Fibroblast of upper back skin (primary cell): ENCODE measurements around the gene SARDH.

Experiments used
- DNase-seq: peaks from one replicate; pipeline ENCODE4 v3.0.0-alpha.2; 2013

SARDH gene

GRCh38 chr9:133664173-133665050, 73.7 kb downstream of the SARDH start:
- DNase-seq = no peak

DNA sequence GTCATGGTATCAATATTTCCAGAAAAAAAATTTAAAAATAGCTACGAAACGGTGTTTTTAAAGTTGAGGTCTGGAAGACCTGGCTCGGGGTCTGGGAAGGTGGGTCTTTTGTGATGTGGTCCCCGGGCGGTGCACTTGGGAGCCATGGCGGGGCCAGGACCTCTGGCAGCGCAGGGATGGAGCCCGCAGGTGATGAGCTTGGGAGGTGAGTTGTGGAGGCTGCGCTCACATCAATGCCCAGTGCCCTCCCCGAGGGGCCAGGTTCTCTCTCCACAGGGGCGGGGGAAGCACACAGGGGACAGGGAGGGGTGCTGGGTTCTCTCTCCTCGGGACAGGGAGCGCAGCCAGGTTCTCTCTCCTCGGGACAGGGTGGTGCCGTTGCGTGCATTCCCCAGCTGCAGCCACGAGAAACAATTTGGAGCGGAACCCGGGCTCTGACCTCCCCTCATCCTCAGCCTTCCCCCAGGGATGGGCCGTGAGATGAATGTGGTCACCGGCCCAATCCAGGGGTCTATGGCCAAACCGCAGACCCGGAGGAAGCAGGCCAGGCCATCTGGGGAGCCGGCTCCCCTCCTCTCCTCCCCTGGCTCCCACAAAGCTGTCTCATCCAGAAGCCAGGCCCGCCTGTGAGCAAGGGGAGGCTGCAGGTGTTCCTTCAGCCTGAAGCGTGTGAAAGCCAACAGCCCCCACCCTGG, 76.2 kb downstream of the SARDH start:
- peak; percentile 34 for DNase-seq

GRCh38 chr9:133659516-133659915, 78.6 kb downstream of the SARDH start:
- DNase-seq = no peak

DNA sequence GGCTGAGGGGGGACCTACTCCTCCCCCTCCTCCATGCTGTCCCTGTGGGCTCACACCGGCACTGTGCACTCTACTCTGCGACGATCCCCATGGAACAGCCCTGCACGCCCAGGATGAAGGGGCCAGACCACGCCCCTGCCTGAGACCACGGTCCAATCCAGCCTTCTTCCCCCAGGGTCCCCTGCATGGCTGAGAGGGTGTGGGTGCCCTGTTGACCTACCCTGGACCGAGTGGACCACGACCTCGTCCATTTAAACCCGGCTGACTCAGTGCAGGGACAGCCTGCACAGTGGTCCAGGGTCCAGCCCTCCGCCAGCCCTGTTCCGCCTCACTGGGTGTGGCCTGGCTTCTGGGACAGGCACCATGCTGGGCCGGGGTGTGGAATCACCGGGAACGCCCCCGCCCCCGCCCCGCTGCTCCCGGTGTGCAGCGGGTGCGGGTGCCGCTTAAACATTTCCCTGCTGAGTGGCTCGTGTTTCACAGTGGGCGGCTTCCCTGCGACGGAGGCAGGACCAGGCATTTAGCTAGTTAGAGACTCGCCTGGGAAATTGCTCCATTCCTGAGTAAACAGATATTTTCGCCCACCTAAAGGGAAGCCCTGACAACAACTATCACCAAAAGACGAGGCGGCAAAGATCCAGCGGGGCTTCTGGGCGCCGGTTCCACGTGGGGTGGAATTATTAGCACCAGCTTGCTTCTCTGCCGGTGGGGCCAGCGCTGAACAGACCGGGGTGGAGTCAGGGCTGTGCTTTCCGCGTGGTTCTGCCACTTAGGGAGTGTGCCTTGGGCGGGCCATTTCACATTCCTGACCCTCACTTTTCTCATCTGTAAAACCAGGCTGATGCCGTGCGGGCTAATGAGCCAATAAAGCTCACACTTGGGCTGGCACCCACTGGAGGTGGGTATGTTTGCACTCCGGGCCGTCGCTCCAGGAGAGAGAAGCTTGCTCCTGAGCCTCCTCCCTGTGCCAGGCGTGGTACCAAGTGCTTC, 79.4 kb downstream of the SARDH start:
- peak; percentile 13 for DNase-seq

DNA sequence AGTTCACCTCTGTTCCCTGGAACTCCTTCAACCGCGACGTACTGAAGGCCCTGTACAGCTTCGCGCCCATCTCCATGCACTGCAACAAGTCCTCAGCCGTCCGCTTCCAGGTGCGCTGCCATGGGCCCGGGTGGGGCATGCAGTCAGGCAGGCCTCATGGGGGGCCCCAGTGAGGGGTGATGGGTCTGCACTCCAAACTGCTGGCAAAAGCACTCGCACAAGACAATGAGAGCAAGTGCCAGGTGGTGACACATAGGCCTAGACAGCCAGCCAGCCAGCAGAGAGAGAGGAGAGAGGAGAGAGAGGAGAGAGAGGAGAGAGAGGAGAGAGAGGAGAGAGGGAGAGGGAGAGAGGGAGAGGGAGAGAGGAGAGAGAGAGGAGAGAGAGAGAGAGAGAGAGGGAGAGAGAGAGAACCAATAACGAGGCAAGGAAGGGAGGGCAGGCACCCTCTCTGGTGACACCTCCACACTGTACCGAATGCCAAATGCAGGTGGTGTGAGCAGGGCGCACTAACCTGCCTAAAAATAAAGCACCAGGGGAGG, 81.0 kb downstream of the SARDH start:
- DNase-seq = no peak

- DNase-seq = no peak
Observed at GRCh38 chr9:133656211-133657119, 81.7 kb downstream of the SARDH start.

DNA sequence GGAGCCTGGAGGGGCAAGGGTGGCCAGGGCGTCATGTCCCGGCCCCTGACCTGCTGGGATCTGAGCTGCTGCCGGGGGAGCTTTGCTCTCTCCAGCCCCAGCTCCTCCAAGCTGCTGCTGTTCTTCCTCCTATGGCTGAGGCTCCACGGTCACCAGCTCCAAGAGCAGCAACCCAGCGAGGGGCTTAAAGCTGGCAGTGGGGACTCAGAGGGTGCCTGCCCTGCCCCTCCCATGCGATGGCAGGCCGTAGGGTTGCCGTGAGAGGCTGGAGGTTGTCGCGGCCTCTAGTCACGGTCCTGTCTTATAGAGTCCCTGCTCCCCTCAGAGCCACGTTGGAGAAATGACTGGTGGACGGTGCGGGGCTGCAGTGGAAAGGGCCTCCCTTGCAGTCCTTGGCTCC, 82.5 kb downstream of the SARDH start:
- no peak for DNase-seq

- DNase-seq = no peak
Observed at GRCh38 chr9:133654736-133655657, 83.2 kb downstream of the SARDH start.

DNA sequence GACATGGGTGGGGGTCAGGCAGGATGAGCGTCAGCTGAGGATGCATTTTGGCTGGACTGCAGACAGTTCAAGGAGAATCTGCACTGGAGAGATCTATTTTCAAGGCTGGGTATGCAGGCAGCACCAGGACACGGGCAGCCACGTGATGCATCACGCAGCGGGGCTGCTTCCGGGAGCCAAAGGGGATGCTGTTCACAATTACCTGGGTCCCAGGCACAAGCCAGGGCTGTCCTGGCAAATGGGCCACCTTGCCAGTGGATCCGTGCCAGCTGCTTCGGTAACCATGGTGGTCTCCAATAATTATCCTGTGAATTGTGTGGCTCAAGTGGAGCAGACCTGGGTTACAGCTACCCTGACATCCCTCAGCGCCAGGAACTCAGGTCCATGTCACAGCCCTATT, 84.5 kb downstream of the SARDH start:
- DNase-seq = no peak

DNA sequence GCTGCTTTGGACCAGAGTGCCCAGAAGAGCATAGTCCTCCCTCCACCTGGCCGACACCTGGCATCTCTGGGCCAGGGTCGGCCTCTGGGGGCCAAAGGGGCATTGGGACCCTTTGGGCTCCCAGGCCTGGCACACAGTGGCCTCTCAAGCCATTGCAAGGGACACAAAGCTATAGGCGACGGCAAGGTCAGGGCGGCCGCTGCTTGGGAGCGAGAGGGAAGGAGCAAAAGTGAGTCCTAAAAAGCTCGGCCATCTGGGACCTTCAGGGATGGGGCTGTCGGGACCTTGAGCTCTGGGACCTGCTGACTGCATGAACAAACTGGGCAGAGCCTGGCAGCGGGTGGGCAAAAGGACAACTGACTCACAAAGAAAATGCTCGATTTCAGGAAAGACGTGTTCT, 88.1 kb downstream of the SARDH start:
- DNase-seq = no peak

DNA sequence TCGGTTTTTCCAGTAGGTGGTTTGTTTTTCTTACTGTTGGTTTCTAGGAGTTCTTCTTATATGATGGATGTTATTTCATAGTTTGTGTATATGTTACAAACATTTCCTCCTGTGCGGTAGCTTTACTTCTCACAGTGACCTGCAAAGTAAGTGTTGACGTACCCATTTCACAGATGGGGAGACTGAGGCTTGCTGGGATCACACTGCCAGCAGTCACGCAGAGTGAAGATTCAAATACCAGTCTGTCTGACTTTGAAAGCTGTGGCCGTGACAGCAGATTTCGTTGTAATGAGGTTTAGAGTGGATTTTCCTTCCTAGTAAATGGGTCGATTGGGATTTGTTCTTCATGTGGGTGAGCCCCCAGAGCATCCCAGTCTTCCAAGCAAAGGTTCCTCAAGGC, 89.0 kb downstream of the SARDH start:
- no peak for DNase-seq

DNA sequence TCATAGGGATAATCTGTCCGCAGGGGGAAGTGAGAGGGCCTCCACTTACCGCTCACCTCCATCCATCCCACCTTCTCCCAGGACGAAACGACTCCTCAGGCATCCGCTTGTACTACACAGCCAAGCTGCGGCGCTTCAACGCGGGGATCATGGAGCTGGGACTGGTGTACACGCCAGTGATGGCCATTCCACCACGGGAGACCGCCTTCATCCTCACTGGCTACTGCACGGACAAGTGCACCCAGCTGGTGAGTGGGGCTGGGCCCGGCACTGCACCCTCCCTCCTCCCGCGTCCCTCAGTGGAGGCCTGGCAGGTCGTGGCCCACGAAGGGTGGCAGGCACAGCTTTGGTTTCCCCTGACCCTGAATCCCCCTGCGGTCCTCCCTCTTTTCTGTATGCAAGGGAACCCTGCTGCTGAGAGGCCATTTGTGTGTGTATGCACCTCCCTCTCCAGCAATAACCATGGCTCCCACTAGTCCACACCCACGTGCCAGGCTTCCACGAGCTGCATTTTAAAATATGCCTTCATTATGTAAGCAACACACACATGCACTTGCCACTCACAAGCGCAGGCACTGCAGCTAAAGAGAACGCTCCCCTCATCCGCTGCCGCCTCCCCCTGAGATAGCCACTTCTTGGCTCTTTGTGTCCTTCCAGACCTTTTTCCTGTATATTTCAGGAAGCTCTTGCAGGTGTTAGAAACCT, 90.2 kb downstream of the SARDH start:
- no peak for DNase-seq

DNA sequence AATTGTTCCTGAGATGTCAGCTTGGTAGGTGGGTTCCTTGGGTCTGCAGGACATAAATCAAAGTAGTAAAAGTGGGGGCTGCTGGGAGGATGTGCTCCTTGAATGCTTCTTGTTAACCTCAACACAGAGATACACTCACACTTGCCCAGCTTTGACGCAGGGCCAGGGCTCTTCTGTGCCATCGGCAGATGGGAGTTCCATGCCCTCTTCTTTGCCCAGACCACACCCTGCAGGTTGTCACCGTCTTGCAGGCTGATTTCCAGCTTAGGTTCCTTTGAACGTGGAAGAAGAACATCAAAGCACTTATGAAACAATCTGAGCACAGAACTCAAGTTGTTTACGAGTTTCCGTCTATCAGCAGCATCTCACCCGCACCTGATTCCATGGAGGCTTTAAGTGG, 91.0 kb downstream of the SARDH start:
- DNase-seq = no peak

- DNase-seq = no peak
Observed at GRCh38 chr9:133645021-133645765, 93.0 kb downstream of the SARDH start.

DNA sequence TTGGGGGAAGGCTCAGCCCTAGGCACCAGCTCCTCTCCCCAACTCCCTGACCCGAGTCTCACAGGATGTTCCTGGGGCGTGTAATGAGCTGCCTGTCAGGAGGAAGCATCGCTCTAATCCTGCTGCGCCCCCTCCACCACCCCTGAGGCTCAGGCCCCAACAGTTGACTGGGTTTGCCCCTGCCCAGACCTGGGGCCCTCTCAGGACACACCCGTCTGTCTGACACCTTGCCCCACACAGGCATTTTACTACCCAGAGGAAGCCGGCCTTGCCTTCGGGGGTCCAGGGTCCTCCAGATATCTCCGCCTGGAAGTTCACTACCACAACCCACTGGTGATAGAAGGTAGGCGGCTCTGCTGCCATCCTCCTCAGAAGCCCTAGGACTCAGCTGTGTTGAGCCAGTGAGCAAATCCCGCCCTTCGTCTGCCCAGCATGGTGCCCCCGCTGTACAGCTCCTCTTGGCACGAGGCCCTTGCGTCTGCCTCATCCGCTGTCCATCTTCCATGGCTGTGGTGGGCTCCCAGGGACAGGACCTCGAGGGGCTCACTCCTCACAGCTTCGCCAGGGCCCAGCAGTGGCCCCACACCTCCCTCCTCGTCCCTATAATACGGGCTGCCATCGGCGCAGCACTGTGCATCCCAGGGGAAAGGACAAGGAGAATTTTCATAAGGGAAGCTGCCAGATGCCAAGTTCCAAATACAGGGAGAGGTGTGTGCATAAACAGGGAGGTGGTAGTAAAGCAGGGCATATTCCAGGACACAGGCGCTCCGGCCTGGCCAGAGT, 94.0 kb downstream of the SARDH start:
- no peak for DNase-seq

DNA sequence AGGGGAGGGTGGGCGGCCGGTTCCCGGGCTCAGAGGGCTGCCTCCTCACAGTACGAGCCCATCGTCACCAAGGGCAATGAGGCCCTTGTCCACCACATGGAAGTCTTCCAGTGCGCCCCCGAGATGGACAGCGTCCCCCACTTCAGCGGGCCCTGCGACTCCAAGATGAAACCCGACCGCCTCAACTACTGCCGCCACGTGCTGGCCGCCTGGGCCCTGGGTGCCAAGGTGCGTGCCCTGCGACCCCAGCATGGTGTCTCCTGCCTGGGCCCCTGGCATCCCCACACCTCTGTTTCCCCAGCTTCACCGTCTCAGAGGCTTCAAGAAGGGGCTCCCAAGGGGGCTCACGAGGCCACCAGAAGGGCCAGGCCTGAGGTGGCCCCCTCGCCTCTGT, 94.8 kb downstream of the SARDH start:
- no peak for DNase-seq

DNA sequence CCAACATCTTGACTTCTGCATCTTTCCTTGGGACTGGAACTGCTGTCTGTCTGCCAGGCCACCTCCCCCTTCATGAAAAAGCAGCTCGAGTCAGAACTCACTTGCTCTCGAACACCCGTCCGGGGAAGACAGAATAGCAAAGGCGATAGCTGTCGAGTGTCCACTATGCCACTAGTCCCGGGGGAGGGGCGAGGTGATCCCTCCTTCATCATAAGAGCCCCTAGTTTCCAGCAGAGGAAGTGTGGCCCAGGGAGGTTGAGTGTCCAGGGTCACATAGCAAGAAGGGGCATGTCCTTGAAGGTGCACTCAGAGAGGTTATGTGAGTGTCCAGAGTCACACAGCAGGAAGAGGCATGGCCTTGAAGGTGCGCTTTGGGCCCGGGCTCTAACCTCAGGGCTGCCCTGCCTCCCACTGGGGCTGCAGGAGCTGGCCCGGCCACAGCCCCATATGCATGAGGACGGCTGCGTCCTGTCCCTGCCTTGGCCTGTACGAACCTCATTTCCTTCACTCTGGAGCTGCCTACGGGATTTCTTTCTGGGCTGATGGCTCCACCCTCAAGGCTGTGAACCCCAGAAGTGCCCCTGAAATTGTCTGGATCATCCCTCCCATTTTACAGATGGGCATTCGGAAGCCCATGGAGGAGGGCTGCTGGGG, 95.3 kb downstream of the SARDH start:
- DNase-seq = no peak
